NCI-H1417 (cell line): ENCODE data around the gene CHRNB1.
"Not testable (repeated sequence)": the region's sequence is repeated elsewhere in the genome, so short reads cannot be mapped to it uniquely, and the experiment has no call there.

Source experiments
- DNase-seq, 3 experiments: peaks; one replicate each; lab custom pipeline; 2025; lab: John Stamatoyannopoulos, UW

CHRNB1 gene

GRCh38 chr17:7467498-7467897 is 22.6 kb downstream of the CHRNB1 start:
- no peak for DNase-seq

GRCh38 chr17:7468290-7468689 is 23.4 kb downstream of the CHRNB1 start:
- no peak for DNase-seq

GRCh38 chr17:7468804-7469389 is 24.0 kb downstream of the CHRNB1 start:
- no peak for DNase-seq

- not testable (repeated sequence) for DNase-seq
Measured at GRCh38 chr17:7469843-7470242, 25.0 kb downstream of the CHRNB1 start.

GRCh38 chr17:7470457-7470973 is 25.7 kb downstream of the CHRNB1 start:
- not testable (repeated sequence) for DNase-seq

- no peak for DNase-seq
Measured at GRCh38 chr17:7471729-7472128, 26.9 kb downstream of the CHRNB1 start.

- DNase-seq: not testable (repeated sequence)
Measured at GRCh38 chr17:7474767-7475166, 29.9 kb downstream of the CHRNB1 start.

- DNase-seq: no peak
Measured at GRCh38 chr17:7475764-7476422, 31.0 kb downstream of the CHRNB1 start.

GRCh38 chr17:7476494-7476893 is 31.6 kb downstream of the CHRNB1 start:
- DNase-seq: no peak

- no peak for DNase-seq
Measured at GRCh38 chr17:7476951-7477350, 32.1 kb downstream of the CHRNB1 start.

GRCh38 chr17:7477392-7478275 is 32.8 kb downstream of the CHRNB1 start:
- DNase-seq: peak in 1 of 3 experiments; percentile 20

- DNase-seq: peak in 2 of 3 experiments; percentile 40 to 47
Measured at GRCh38 chr17:7478276-7479212, 33.7 kb downstream of the CHRNB1 start.

- DNase-seq: peak; percentile 3 to 57 (median 53)
Measured at GRCh38 chr17:7479213-7480088, 34.6 kb downstream of the CHRNB1 start, which contains the start of gene ZBTB4. ZBTB4 (minus strand) TSS chr17:7479631; CDS start chr17:7466801, 12,830 bp downstream.

- DNase-seq: no peak
Measured at GRCh38 chr17:7480089-7480384, 35.2 kb downstream of the CHRNB1 start.

- not testable (repeated sequence) for DNase-seq
Measured at GRCh38 chr17:7481275-7481674, 36.4 kb downstream of the CHRNB1 start, which contains the start of gene SLC35G6. SLC35G6 (plus strand) TSS chr17:7481446; CDS start chr17:7481517, 71 bp downstream.

- not testable (repeated sequence) for DNase-seq
Measured at GRCh38 chr17:7481842-7482741, 37.2 kb downstream of the CHRNB1 start.

GRCh38 chr17:7482742-7483088 is 37.9 kb downstream of the CHRNB1 start:
- not testable (repeated sequence) for DNase-seq

- peak; percentile 68 to 97 (median 93) for DNase-seq
Measured at GRCh38 chr17:7483255-7484066, 38.6 kb downstream of the CHRNB1 start.
